H9 (cell line): ENCODE results near the gene SERPINE1. TPM values are rescaled to one million over a fixed set of nuclear protein-coding genes. Genes with fewer than 3 reads are reported as not detected.

Experiments used
- DNase-seq: peaks from one replicate; pipeline ENCODE4 v3.0.0-alpha.2; 2017
- H2AFZ ChIP-seq: one replicate; pipeline ENCODE4 v1.6.1; 2013; ENCODE audit warnings: mild to moderate bottlenecking, low read length, control low read depth, moderate library complexity
- H2AK5ac ChIP-seq: 2 replicates; pipeline ENCODE4 v1.6.1; 2013; ENCODE audit warnings: low read length, control low read depth, mixed read lengths; ENCODE audit not compliant: insufficient read length
- H2BK120ac ChIP-seq: one replicate; pipeline ENCODE4 v1.6.1; 2013; ENCODE audit warnings: low read depth, mild to moderate bottlenecking, low read length, control low read depth, inconsistent platforms; ENCODE audit not compliant: poor library complexity, severe bottlenecking
- H2BK12ac ChIP-seq: 2 replicates; pipeline ENCODE4 v1.6.1; 2013; ENCODE audit warnings: low read length, control low read depth, mixed read lengths, low read depth; ENCODE audit not compliant: insufficient read length
- H2BK15ac ChIP-seq: 2 replicates; pipeline ENCODE4 v1.6.1; 2013; ENCODE audit warnings: low read depth, low read length, control low read depth
- H2BK20ac ChIP-seq: one replicate; pipeline ENCODE4 v1.6.1; 2013; ENCODE audit warnings: low read depth, mild to moderate bottlenecking, low read length, control low read depth, inconsistent platforms; ENCODE audit not compliant: poor library complexity, severe bottlenecking
- H2BK5ac ChIP-seq: 2 replicates; pipeline ENCODE4 v1.6.1; 2013; ENCODE audit warnings: low read length, control low read depth, mixed read lengths; ENCODE audit not compliant: insufficient read length
- H3K14ac ChIP-seq: 2 replicates; pipeline ENCODE4 v1.6.1; 2013; ENCODE audit warnings: low read length, control low read depth; ENCODE audit not compliant: insufficient read depth
- H3K18ac ChIP-seq: 2 replicates; pipeline ENCODE4 v1.6.1; 2013; ENCODE audit warnings: low read depth, mild to moderate bottlenecking, mixed read lengths, low read length, control low read depth; ENCODE audit not compliant: insufficient read length
- H3K23ac ChIP-seq: 2 replicates; pipeline ENCODE4 v1.6.1; 2013; ENCODE audit warnings: low read length, control low read depth, mixed read lengths, low read depth; ENCODE audit not compliant: insufficient read length
- H3K23me2 ChIP-seq: 2 replicates; pipeline ENCODE4 v1.6.1; 2013; ENCODE audit warnings: low read depth, mild to moderate bottlenecking, mixed read lengths, low read length, control low read depth; ENCODE audit not compliant: insufficient read length, poor library complexity, severe bottlenecking
- H3K27ac ChIP-seq: 2 replicates; pipeline ENCODE4 v1.5.1; 2013; ENCODE audit warnings: low read length, control low read depth, mixed read lengths, low read depth; ENCODE audit not compliant: insufficient read length
- H3K27me3 ChIP-seq: 2 replicates; pipeline ENCODE4 v1.6.1; 2013; ENCODE audit warnings: low read length, control low read depth, inconsistent platforms; ENCODE audit not compliant: insufficient read depth
- H3K4ac ChIP-seq: 2 replicates; pipeline ENCODE4 v1.6.1; 2013; ENCODE audit warnings: low read depth, mild to moderate bottlenecking, control low read depth, inconsistent platforms, low read length, moderate library complexity
- H3K4me1 ChIP-seq: 2 replicates; pipeline ENCODE4 v1.6.1; 2013; ENCODE audit warnings: low read length, control low read depth, inconsistent platforms; ENCODE audit not compliant: insufficient read depth
- H3K4me2 ChIP-seq: 2 replicates; pipeline ENCODE4 v1.6.1; 2013; ENCODE audit warnings: low read length, control low read depth, mixed read lengths; ENCODE audit not compliant: insufficient read length, insufficient read depth
- H3K56ac ChIP-seq: 2 replicates; pipeline ENCODE4 v1.6.1; 2013; ENCODE audit warnings: low read depth, mild to moderate bottlenecking, mixed read lengths, low read length, control low read depth; ENCODE audit not compliant: insufficient read length
- H3K79me1 ChIP-seq: 2 replicates; pipeline ENCODE4 v1.6.1; 2013; ENCODE audit warnings: low read depth, mild to moderate bottlenecking, moderate library complexity, low read length, control low read depth, inconsistent platforms; ENCODE audit not compliant: insufficient read depth, poor library complexity, severe bottlenecking
- H3K79me2 ChIP-seq: 2 replicates; pipeline ENCODE4 v1.6.1; 2013; ENCODE audit warnings: low read length, control low read depth, inconsistent platforms; ENCODE audit not compliant: insufficient read depth
- H3K9ac ChIP-seq: 2 replicates; pipeline ENCODE4 v1.6.1; 2013; ENCODE audit warnings: low read length, control low read depth, mixed read lengths; ENCODE audit not compliant: insufficient read length; ENCODE audit errors: extremely low read depth
- H3K9me3 ChIP-seq: one replicate; pipeline ENCODE4 v1.6.1; 2013; ENCODE audit warnings: low read depth, low read length, inconsistent platforms; ENCODE audit not compliant: control insufficient read depth
- H3T11ph ChIP-seq: one replicate; pipeline ENCODE4 v1.6.1; 2013; ENCODE audit warnings: mild to moderate bottlenecking, low read length, control low read depth, inconsistent platforms
- H4K20me1 ChIP-seq: one replicate; pipeline ENCODE4 v1.6.1; 2013; ENCODE audit not compliant: control insufficient read depth, insufficient read length, insufficient read depth
- H4K5ac ChIP-seq: 2 replicates; pipeline ENCODE4 v1.6.1; 2013; ENCODE audit warnings: low read depth, mild to moderate bottlenecking, mixed read lengths, low read length, control low read depth; ENCODE audit not compliant: insufficient read length
- H4K8ac ChIP-seq: replicated peaks from 2 replicates; pipeline ENCODE4 v1.6.1; 2013; ENCODE audit warnings: low read length, control low read depth, mixed read lengths, low read depth; ENCODE audit not compliant: insufficient read length
- H4K91ac ChIP-seq: 2 replicates; pipeline ENCODE4 v1.6.1; 2013; ENCODE audit warnings: low read depth, mild to moderate bottlenecking, moderate library complexity, mixed read lengths, low read length, control low read depth; ENCODE audit not compliant: insufficient read length
- H3K27ac Mint-ChIP-seq, 3 experiments: 2 replicates in 2 of 3; 3 replicates in 1 of 3; pipeline ENCODE4 v1.8.0; 2020 to 2021; ENCODE audit warnings: mixed read lengths in 3 of 3, mild to moderate bottlenecking in 1 of 3, moderate library complexity in 1 of 3
- H3K27me3 Mint-ChIP-seq: 2 replicates; pipeline ENCODE4 v1.8.0; 2021; ENCODE audit warnings: low read depth, mild to moderate bottlenecking, moderate library complexity, mixed read lengths
- H3K36me3 Mint-ChIP-seq, 3 experiments: 2 replicates in 2 of 3; 3 replicates in 1 of 3; pipeline ENCODE4 v1.8.0; 2020 to 2021; ENCODE audit warnings: low read depth in 3 of 3, mixed read lengths in 3 of 3; ENCODE audit not compliant: insufficient read depth in 1 of 3
- H3K4me1 Mint-ChIP-seq, 2 experiments: 2 replicates each; pipeline ENCODE4 v1.8.0; 2020; ENCODE audit warnings: mixed read lengths in 2 of 2
- H3K4me3 Mint-ChIP-seq, 2 experiments: 2 replicates in 1 of 2; 3 replicates in 1 of 2; pipeline ENCODE4 v1.8.0; 2020 to 2021; ENCODE audit warnings: mild to moderate bottlenecking in 2 of 2, mixed read lengths in 2 of 2, moderate library complexity in 1 of 2
- H3K9me3 Mint-ChIP-seq, 2 experiments: 2 replicates in 1 of 2; 3 replicates in 1 of 2; pipeline ENCODE4 v1.8.0; 2020; ENCODE audit warnings: mild to moderate bottlenecking in 2 of 2, mixed read lengths in 2 of 2, moderate library complexity in 1 of 2
- CTCF ChIP-seq: fragments of 200-600 bp; sonication (generic); conservative IDR thresholded peaks from 3 replicates; pipeline ENCODE4 v1.8.0; 2021; ENCODE audit warnings: antibody characterized with exemption, mild to moderate bottlenecking
- WGBS: extraction: QIAGEN DNeasy Blood & Tissue Kit; methylation state at CpG from one replicate; pipeline ENCODE4 v1.1.7; 2013; ENCODE audit warnings: missing lambda C conversion rate, low lambda C conversion rate, mixed read lengths; ENCODE audit not compliant: insufficient read length; ENCODE audit errors: extremely low coverage; 5-methylcytosine and 5-hydroxymethylcytosine counted together
- total RNA-seq: library from RNA; stranded (reverse); gene quantifications from 2 replicates; pipeline ENCODE4 v1.2.1, GENCODE V29; 2021

SERPINE1 gene
- total RNA-seq, 1 experiment from 2014 or later, result 11.5 TPM

- no peak within 1 kb of the TSS for H4K8ac ChIP-seq
- H3K27ac Mint-ChIP-seq, result peak within 1 kb of the TSS in 2 of 3 experiments; percentile 0 to 74; a peak in 3 of 7 replicates
- no peak within 1 kb of the TSS for H2AFZ ChIP-seq
- no peak within 1 kb of the TSS for H2BK5ac ChIP-seq
- no peak within 1 kb of the TSS for H2AK5ac ChIP-seq
- no peak within 1 kb of the TSS for H3K14ac ChIP-seq
- H3K4me1 ChIP-seq, result peaks cover 20% of the 10 kb centered on the region; the same call in 1 of the 2 replicates
- no peak within 1 kb of the TSS for H3K23ac ChIP-seq
- no peak within 1 kb of the TSS for H3K56ac ChIP-seq
- H4K5ac ChIP-seq, result no peak within 1 kb of the TSS
- H2BK12ac ChIP-seq, result no peak within 1 kb of the TSS
- H2BK20ac ChIP-seq, result no peak within 1 kb of the TSS
- TF ChIP-seq CTCF, result no peak
- no peak within 1 kb of the TSS for H3T11ph ChIP-seq
- H3K4me1 Mint-ChIP-seq, result peaks cover 56 to 69% of the 10 kb centered on the region in 2 experiments
- peak within 1 kb of the TSS; percentile 82 to 87 for H3K4me3 Mint-ChIP-seq
- H3K18ac ChIP-seq, result no peak within 1 kb of the TSS
- H4K20me1 ChIP-seq, result no peaks in the 10 kb centered on the region
- peak within 1 kb of the TSS; percentile 65 for H3K4me2 ChIP-seq
- no peak within 1 kb of the TSS for H2BK120ac ChIP-seq
- H3K27ac ChIP-seq, result no peak within 1 kb of the TSS
- peaks cover 50% of the 10 kb centered on the region for H3K23me2 ChIP-seq
- WGBS, result no CpG with 5 or more reads among the region's 74 CpGs
- peak; percentile 97 for DNase-seq
- no peaks in the 10 kb centered on the region for H3K79me1 ChIP-seq
- H3K27me3 Mint-ChIP-seq, result peaks cover 55% of the 10 kb centered on the region
- H3K9me3 Mint-ChIP-seq, result no peaks in the 10 kb centered on the region
- no peaks in the 10 kb centered on the region for H3K9me3 ChIP-seq
- H3K79me2 ChIP-seq, result no peaks in the 10 kb centered on the region
- H3K27me3 ChIP-seq, result peaks cover 16% of the 10 kb centered on the region
- H3K4ac ChIP-seq, result no peak within 1 kb of the TSS
- H2BK15ac ChIP-seq, result no peak within 1 kb of the TSS
- no peak within 1 kb of the TSS for H4K91ac ChIP-seq
- H3K9ac ChIP-seq, result no peak within 1 kb of the TSS
- H3K36me3 Mint-ChIP-seq, result no peaks in the 10 kb centered on the region
Measured at GRCh38 chr7:101165075-101165957, 38.4 kb downstream of the SERPINE1 start, which contains the start of gene VGF. Gene VGF, minus strand, starts transcription at chr7:101165569. Its CDS starts 726 bp downstream, at chr7:101164843.
